CD4-positive, alpha-beta T cell (primary cell): ENCODE results near the gene RPTOR. TPM values are rescaled to one million over a fixed set of nuclear protein-coding genes. Genes with fewer than 3 reads are reported as not detected.

Experiments
- ATAC-seq: fragments of 200-7000 bp; cut with Tn5 transposase; one replicate; pipeline ENCODE4 v1.10.0; 2022; ENCODE audit warnings: mild to moderate bottlenecking; ENCODE audit not compliant: poor library complexity
- CTCF ChIA-PET: fragments of 350-600 bp; sonication (Branson Sonifier 250); formaldehyde crosslinking; loops from one replicate; lab custom pipeline; 2021; ENCODE audit warnings: antibody characterized with exemption, inconsistent platforms; lab: Charles Lee
- POLR2A ChIA-PET: fragments of 350-600 bp; sonication (Branson Sonifier 250); formaldehyde crosslinking; loops from one replicate; lab custom pipeline; 2021; ENCODE audit warnings: antibody characterized with exemption, inconsistent platforms; lab: Charles Lee
- DNase-seq, 14 experiments: peaks; one replicate each; pipeline ENCODE4 v3.0.0-alpha.2; 2013 to 2020; ENCODE audit warnings: mixed read lengths in 2 of 14
- H3K27ac ChIP-seq, 2 donors: one replicate each; pipeline versions ENCODE4 v1.5.1 to v1.7.0; 2013; ENCODE audit warnings: low read length in 2 of 2, low read depth in 1 of 2, mild to moderate bottlenecking in 1 of 2
- H3K27me3 ChIP-seq, 2 experiments: 1 replicate in 1 of 2; 2 replicates in 1 of 2; pipeline versions ENCODE4 v1.6.1 to v1.7.0; 2013; ENCODE audit warnings: low read length in 2 of 2, control low read depth in 1 of 2, mild to moderate bottlenecking in 1 of 2, moderate library complexity in 1 of 2; ENCODE audit not compliant: insufficient read depth in 2 of 2, control insufficient read depth in 1 of 2
- H3K36me3 ChIP-seq: one replicate; pipeline ENCODE4 v1.6.1; 2013; ENCODE audit warnings: low read length, control low read depth; ENCODE audit not compliant: insufficient read depth
- H3K4me1 ChIP-seq: one replicate; pipeline ENCODE4 v1.6.1; 2013; ENCODE audit warnings: low read length, control low read depth; ENCODE audit not compliant: insufficient read depth
- H3K4me3 ChIP-seq: one replicate; pipeline ENCODE4 v1.5.1; 2013; ENCODE audit warnings: mild to moderate bottlenecking, low read length, moderate library complexity
- H3K9me3 ChIP-seq, 2 experiments: 1 replicate in 1 of 2; 2 replicates in 1 of 2; pipeline versions ENCODE4 v1.6.1 to v1.7.0; 2013; ENCODE audit warnings: low read length in 2 of 2, mild to moderate bottlenecking in 2 of 2, control low read depth in 1 of 2, moderate library complexity in 1 of 2; ENCODE audit not compliant: control insufficient read depth in 1 of 2, insufficient read depth in 1 of 2
- H3K27ac Mint-ChIP-seq: one replicate; pipeline ENCODE4 v1.8.0; 2020; ENCODE audit warnings: mixed read lengths
- H3K27me3 Mint-ChIP-seq: one replicate; pipeline ENCODE4 v1.8.0; 2021; ENCODE audit warnings: mixed read lengths
- H3K36me3 Mint-ChIP-seq: one replicate; pipeline ENCODE4 v1.8.0; 2021; ENCODE audit warnings: low read depth, mixed read lengths
- H3K4me1 Mint-ChIP-seq: one replicate; pipeline ENCODE4 v1.8.0; 2021; ENCODE audit warnings: low read depth, mixed read lengths
- H3K4me3 Mint-ChIP-seq: one replicate; pipeline ENCODE4 v1.8.0; 2020; ENCODE audit warnings: mild to moderate bottlenecking, mixed read lengths
- H3K9me3 Mint-ChIP-seq: one replicate; pipeline ENCODE4 v1.8.0; 2020; ENCODE audit warnings: mixed read lengths
- CTCF ChIP-seq: fragments of 200-600 bp; IDR thresholded peaks from one replicate; pipeline ENCODE4 v1.8.0; 2022; ENCODE audit warnings: antibody characterized with exemption, mild to moderate bottlenecking
- intact Hi-C, 2 experiments: fragments of 100-400 bp; cut with DNase I in 1 of 2; cut with micrococcal nuclease in 1 of 2; formaldehyde crosslinking; loops; one replicate each; pipeline versions ENCODE4 v1.15.1 to v1.9.0; 2023 to 2025; cut with DNase I, micrococcal nuclease
- total RNA-seq, 174 experiments: library from RNA in 2 of 174; stranded (reverse) in 2 of 174; gene quantifications; one replicate each; pipeline ENCODE4 v1.2.3 and lab custom pipeline; 2021 to 2026

Gene RPTOR
- total RNA-seq, 2 experiments from 2014 or later, result 45.0 to 47.1 TPM

GRCh38 chr17:80689129-80689619 is 144.5 kb downstream of the RPTOR start:
- ChIA-PET CTCF (no interaction called here), POLR2A (no interaction called here)
- DNase-seq (no peak), ATAC-seq (no peak)
- H3K9me3 ChIP-seq, result no peaks in the 10 kb centered on the region
- H3K4me3 ChIP-seq, result no peak overlapping the region
- Mint-ChIP-seq H3K4me3 (no peak overlapping the region), H3K27me3 (no peaks in the 10 kb centered on the region), H3K27ac (no peak overlapping the region), H3K36me3 (peaks cover 17% of the 10 kb centered on the region), H3K9me3 (peaks cover 2% of the 10 kb centered on the region), H3K4me1 (peaks cover 21% of the 10 kb centered on the region)
- H3K4me1 ChIP-seq, result no peaks in the 10 kb centered on the region
- no peak overlapping the region for H3K27ac ChIP-seq
- intact Hi-C loops, result no loop called here
- no peaks in the 10 kb centered on the region for H3K36me3 ChIP-seq
- TF ChIP-seq CTCF, result no peak
- H3K27me3 ChIP-seq, result no peaks in the 10 kb centered on the region

- CTCF ChIA-PET, result no interaction called here
These were observed 147.1 kb downstream of the RPTOR start for GRCh38 chr17:80691784-80692183.

GRCh38 chr17:80692931-80693467 is 148.4 kb downstream of the RPTOR start:
- intact Hi-C loops, result no loop called here
- Histone ChIP-seq H3K27ac (no peak overlapping the region), H3K4me1 (peaks cover 18% of the 10 kb centered on the region), H3K9me3 (no peaks in the 10 kb centered on the region), H3K36me3 (no peaks in the 10 kb centered on the region), H3K27me3 (no peaks in the 10 kb centered on the region), H3K4me3 (no peak overlapping the region)
- H3K4me1 Mint-ChIP-seq, result peaks cover 45% of the 10 kb centered on the region
- no peak overlapping the region for H3K4me3 Mint-ChIP-seq
- CTCF ChIA-PET, result no interaction called here
- no peak for TF ChIP-seq CTCF
- peaks cover 2% of the 10 kb centered on the region for H3K9me3 Mint-ChIP-seq
- POLR2A ChIA-PET, result no interaction called here
- peaks cover 8% of the 10 kb centered on the region for H3K36me3 Mint-ChIP-seq
- no peak for ATAC-seq
- H3K27me3 Mint-ChIP-seq, result no peaks in the 10 kb centered on the region
- no peak for DNase-seq
- H3K27ac Mint-ChIP-seq, result no peak overlapping the region

More at GRCh38 chr17:80691784-80692183, 147.1 kb downstream of the RPTOR start:
- no peaks in the 10 kb centered on the region for H3K36me3 ChIP-seq
- H3K27me3 ChIP-seq, result no peaks in the 10 kb centered on the region
- H3K9me3 ChIP-seq, result no peaks in the 10 kb centered on the region
- H3K9me3 Mint-ChIP-seq, result peaks cover 2% of the 10 kb centered on the region
- DNase-seq (no peak), ATAC-seq (no peak)
- no peak overlapping the region for H3K27ac ChIP-seq
- no peaks in the 10 kb centered on the region for H3K27me3 Mint-ChIP-seq
- intact Hi-C loops, result no loop called here
- TF ChIP-seq CTCF, result no peak
- H3K36me3 Mint-ChIP-seq, result peaks cover 12% of the 10 kb centered on the region
- H3K4me1 ChIP-seq, result peaks cover 10% of the 10 kb centered on the region
- H3K27ac Mint-ChIP-seq, result no peak overlapping the region
- no peak overlapping the region for H3K4me3 Mint-ChIP-seq
- no peak overlapping the region for H3K4me3 ChIP-seq
- POLR2A ChIA-PET, result interaction anchor here (1.1 kb wide), 1 partner anchor 12 kb away, joined by 4 read pairs; no protein-coding TSS in a partner anchor
- peaks cover 40% of the 10 kb centered on the region for H3K4me1 Mint-ChIP-seq
